ENCODE data around the gene OR2A25. TPM values are rescaled to one million over a fixed set of nuclear protein-coding genes. Genes with fewer than 3 reads are reported as not detected.
"Not testable (repeated sequence)": the region's sequence is repeated elsewhere in the genome, so short reads cannot be mapped to it uniquely, and the experiment has no call there.

Gene OR2A25
- total RNA-seq, 2 donors from 2014 or later, result not detected

GRCh38 chr7:144048648-144049047, 21.0 kb upstream of the OR2A25 start, which contains the start of gene OR2A5:
TSS of gene OR2A5 (plus strand) at chr7:144048948. CDS start at chr7:144050402, 1,454 bp downstream.
- no peak within 1 kb of the TSS for H3K27ac ChIP-seq
- no peak within 1 kb of the TSS for H3K4me3 ChIP-seq
- H3K27me3 ChIP-seq (replicated peaks; ENCODE audit: insufficient read depth), result no peaks in the 10 kb centered on the region
- H3K9me3 ChIP-seq, result no peaks in the 10 kb centered on the region
- WGBS, result 13% methylated on average over 1 of the region's 1 CpG
- no peaks in the 10 kb centered on the region for H3K36me3 ChIP-seq
- DNase-seq (ENCODE audit: low spot score), result no peak
- no peaks in the 10 kb centered on the region for H3K4me1 ChIP-seq (replicated peaks)
- intact Hi-C loops (cut with DNase I), result no loop called here
- TF ChIP-seq POLR2AphosphoS5 (IDR thresholded peaks at IDR 0.05) (no peak), CTCF (IDR thresholded peaks at IDR 0.05) (no peak), POLR2A (IDR thresholded peaks at IDR 0.05) (no peak)

GRCh38 chr7:144049491-144049890, 20.1 kb upstream of the OR2A25 start:
- no peak for TF ChIP-seq CTCF (IDR thresholded peaks at IDR 0.05)
- 68% methylated on average over 2 of the region's 2 CpGs for WGBS
- intact Hi-C loops (cut with DNase I), result no loop called here

GRCh38 chr7:144050093-144050492, 19.5 kb upstream of the OR2A25 start:
- 53% methylated on average over 3 of the region's 3 CpGs for WGBS
- DNase-seq (ENCODE audit: low spot score), result no peak
- no peak overlapping the region for H3K4me3 ChIP-seq
- H3K36me3 ChIP-seq, result no peaks in the 10 kb centered on the region
- no peaks in the 10 kb centered on the region for H3K9me3 ChIP-seq
- TF ChIP-seq POLR2AphosphoS5 (IDR thresholded peaks at IDR 0.05) (no peak), CTCF (IDR thresholded peaks at IDR 0.05) (no peak), POLR2A (IDR thresholded peaks at IDR 0.05) (no peak)
- intact Hi-C loops (cut with DNase I), result no loop called here
- H3K4me1 ChIP-seq (replicated peaks), result no peaks in the 10 kb centered on the region
- no peak overlapping the region for H3K27ac ChIP-seq
- no peaks in the 10 kb centered on the region for H3K27me3 ChIP-seq (replicated peaks; ENCODE audit: insufficient read depth)

More at GRCh38 chr7:144049491-144049890, 20.1 kb upstream of the OR2A25 start:
- Histone ChIP-seq H3K36me3 (no peaks in the 10 kb centered on the region), H3K4me3 (no peak overlapping the region), H3K27me3 (replicated peaks; ENCODE audit: insufficient read depth) (no peaks in the 10 kb centered on the region), H3K9me3 (no peaks in the 10 kb centered on the region), H3K4me1 (replicated peaks) (no peaks in the 10 kb centered on the region), H3K27ac (no peak overlapping the region)
- DNase-seq (ENCODE audit: low spot score), result no peak

GRCh38 chr7:144050884-144051283, 18.7 kb upstream of the OR2A25 start:
- H3K27ac ChIP-seq; H3K27me3 ChIP-seq (replicated peaks; ENCODE audit: insufficient read depth); H3K36me3 ChIP-seq; H3K4me3 ChIP-seq; intact Hi-C loops (cut with DNase I); H3K9me3 ChIP-seq; H3K4me1 ChIP-seq (replicated peaks); DNase-seq (ENCODE audit: low spot score): not testable (repeated sequence)
- 90% methylated on average over 5 of the region's 8 CpGs for WGBS

GRCh38 chr7:144057954-144058353, 11.7 kb upstream of the OR2A25 start:
- Histone ChIP-seq H3K4me1 (replicated peaks) (no peaks in the 10 kb centered on the region), H3K4me3 (no peak overlapping the region), H3K9me3 (no peaks in the 10 kb centered on the region), H3K27me3 (replicated peaks; ENCODE audit: insufficient read depth) (no peaks in the 10 kb centered on the region), H3K36me3 (no peaks in the 10 kb centered on the region), H3K27ac (no peak overlapping the region)
- intact Hi-C loops (cut with DNase I), result no loop called here
- TF ChIP-seq POLR2A (IDR thresholded peaks at IDR 0.05) (no peak), POLR2AphosphoS5 (IDR thresholded peaks at IDR 0.05) (no peak), CTCF (IDR thresholded peaks at IDR 0.05) (no peak)
- no peak for DNase-seq (ENCODE audit: low spot score)
- 67% methylated on average over 3 of the region's 3 CpGs for WGBS
